GM21786 (cell line): ENCODE data around the gene RBP2.

Experiments
- ATAC-seq: cut with Tn5 transposase; IDR thresholded peaks from one replicate; pipeline ENCODE4 v1.9.1; 2021; ENCODE audit not compliant: unreplicated experiment

Gene RBP2

DNA sequence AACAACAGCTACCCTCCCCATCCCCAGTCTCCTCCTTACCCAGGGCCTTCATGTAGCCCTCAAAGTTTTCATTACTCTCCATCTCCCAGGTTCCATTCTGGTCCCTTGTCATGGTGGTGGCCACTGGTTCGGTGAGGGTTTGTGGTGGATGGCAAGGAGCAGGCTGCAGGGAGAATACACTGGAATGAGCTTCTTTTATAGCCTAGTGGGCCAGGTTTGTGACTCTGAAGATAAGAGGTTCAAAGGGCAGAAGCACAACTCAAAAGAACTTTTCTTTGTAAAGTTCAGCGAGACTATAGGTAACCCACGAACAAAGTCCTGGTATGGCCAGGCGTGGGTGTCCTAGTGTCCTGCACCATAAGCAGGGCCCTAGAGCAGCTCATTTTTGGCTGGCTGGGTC lies at the start of gene RBP2:
RBP2 (minus strand) TSS at position 169 of the 400 bp plus-strand sequence; CDS start at position 112, 57 bp downstream.
- ATAC-seq, result no peak

DNA sequence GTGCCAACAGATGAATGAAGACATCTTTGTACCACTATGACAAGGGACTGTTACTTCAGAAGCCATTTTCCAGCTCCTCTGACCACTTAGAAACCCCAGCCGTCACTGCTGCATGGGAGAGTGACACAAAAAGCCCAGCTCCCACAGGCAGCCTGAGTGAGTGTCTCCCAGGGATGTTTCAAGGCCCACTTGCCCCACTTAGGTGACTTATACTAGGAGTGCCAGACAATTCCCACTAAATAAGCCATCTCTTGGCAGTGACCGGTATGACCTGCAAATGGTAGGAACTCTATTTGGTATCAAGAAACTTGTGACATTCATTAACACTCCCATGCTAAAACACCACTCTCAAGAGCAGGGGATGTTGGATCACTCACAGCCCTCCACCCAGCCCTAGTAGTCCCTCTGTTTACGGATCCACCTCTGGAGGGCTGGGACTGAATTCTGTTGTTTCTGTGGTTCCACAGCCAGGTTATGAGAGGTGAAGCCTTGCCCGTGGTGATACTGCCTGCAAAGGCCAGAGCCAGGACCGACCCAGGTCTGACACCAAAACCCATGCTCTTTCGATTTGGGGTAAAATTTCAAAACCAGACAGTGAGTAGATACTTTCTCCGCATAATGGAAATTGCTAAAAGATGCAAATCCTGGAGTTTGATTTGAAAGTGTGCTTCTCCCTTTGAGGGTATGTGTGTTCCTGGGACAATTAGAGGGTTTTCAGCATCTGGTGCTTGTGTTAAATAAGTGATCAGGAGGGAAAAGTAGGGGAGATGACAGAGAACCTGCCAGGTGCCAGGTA lies 48.7 kb upstream of the RBP2 start:
- no peak for ATAC-seq

DNA sequence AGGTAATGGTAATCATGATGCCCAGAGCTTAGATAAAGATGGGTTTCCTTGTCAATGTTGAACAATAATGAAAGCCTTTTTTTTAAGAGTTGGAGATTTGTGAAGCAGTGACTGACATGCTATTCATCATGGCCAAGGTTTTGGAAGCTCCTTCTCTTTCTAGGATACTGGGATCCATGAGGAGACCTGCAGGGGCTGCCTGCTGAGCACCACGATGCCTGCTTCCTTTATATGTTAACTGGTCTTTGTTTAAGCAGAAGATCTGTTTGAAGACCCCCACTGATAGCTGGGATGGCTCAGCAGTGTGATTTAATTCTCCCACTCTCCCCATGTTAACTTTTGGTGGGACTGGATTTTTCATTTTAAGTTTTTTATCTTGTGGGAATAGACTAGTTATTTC lies 47.4 kb upstream of the RBP2 start:
- ATAC-seq, result no peak

DNA sequence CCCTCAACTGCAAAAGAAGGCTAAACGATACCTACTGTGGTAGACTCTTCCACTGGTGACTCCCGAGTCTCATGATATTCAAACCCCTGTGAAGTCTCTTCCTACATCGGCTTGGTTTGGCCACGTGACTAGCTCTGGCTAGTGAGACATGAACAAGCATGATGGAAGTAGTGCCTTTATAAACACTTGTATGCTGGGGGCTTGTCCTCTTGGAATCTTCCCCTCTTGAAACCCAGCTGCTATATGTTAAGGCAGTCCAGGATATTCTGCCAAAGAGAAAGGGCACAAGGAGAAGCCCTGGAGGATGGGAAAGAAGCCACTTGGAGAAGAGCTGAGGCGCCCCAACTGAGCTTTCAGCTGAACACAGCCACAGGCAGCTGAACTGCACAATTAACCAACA lies 46.9 kb upstream of the RBP2 start:
- ATAC-seq, result no peak

DNA sequence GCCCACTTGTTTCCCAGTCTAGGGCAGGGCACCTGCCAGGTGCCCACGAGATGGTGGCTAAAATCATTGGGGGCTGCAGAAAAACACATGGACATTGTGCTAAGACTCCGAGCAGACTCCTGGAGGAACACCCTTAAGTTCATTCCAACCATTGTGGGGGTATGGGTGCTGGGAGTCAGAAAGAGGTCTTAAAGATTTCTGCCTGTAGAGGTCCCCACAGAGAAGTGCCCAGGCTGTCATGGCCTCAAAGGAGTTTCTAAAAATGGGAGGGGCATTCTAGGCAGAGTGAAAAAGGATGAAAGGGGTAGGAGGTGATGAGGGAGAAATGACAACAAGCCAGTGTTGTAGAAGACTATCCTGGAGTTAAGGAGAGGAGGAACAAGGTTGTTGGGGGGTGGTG lies 46.1 kb upstream of the RBP2 start:
- ATAC-seq, result no peak

DNA sequence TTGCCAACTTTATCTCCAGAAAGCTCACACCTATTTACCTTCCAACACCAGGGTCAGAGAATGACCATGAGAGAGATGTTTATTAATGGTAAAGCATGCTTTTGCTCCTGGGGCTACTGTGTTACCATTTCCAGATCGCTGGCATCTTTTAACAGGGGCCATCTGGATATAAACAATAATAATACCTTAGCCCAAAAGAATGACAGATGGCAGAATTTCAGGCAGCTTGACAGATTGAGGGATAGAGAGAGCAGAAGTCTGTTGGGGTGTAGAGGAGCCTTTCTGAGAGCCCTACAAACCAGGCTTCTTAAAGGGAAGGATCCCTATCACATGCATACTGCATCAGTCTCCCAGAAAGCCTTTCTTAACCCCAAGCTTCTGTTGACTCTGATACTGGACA lies 45.5 kb upstream of the RBP2 start:
- ATAC-seq, result no peak

DNA sequence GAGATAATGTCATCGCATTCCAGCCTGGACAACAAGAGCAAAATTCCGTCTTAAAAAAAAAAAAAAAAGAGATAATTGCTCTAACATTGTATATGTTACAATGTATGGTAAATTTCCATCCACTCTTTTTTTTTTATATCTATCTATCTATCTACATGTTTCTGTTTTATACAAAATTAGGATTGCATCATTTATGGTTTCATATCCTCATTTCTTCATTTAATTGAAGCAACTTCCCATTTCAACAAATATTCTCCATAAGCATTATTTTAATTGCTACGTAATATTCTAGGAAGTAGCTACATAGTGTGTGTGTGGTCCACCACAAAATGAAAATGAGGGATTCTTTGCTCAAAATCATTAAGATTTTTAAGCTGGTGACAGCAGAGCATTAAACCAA lies 44.8 kb upstream of the RBP2 start:
- ATAC-seq, result no peak

DNA sequence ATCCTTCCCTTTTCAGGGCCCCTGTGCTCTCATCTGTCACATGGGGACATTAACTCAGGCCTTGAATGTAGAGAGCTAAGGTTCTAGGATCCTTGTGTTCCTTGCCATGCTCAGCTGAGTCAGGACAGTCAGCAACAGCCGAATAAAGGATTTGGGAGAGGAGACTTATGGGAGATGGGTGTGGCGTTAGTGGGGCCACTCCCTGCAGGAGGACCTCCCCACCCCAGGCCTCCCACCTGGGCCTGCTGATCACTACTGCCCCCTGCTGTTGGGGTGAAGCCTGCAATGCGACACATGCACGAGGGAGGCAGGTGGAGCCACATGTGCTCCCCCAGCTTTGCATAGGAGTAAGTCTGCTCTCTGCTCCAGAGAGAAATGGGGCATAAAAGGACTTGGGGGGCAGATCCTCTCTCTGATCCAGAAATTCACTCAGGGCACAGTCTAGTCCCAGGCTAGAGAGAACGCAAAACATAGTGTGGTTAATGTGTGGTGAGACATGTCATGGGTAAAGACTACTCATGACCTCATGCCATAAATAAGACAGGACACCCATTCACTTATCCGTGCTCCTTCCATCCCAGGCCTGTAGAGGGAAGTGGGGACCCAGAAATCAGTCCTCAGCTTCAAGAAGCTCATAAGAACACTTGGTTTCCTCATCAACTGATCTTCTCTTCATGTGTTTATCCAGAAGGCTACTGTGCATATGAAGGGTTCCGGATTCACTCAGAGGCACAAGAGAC lies 43.9 kb upstream of the RBP2 start:
- ATAC-seq, result no peak

DNA sequence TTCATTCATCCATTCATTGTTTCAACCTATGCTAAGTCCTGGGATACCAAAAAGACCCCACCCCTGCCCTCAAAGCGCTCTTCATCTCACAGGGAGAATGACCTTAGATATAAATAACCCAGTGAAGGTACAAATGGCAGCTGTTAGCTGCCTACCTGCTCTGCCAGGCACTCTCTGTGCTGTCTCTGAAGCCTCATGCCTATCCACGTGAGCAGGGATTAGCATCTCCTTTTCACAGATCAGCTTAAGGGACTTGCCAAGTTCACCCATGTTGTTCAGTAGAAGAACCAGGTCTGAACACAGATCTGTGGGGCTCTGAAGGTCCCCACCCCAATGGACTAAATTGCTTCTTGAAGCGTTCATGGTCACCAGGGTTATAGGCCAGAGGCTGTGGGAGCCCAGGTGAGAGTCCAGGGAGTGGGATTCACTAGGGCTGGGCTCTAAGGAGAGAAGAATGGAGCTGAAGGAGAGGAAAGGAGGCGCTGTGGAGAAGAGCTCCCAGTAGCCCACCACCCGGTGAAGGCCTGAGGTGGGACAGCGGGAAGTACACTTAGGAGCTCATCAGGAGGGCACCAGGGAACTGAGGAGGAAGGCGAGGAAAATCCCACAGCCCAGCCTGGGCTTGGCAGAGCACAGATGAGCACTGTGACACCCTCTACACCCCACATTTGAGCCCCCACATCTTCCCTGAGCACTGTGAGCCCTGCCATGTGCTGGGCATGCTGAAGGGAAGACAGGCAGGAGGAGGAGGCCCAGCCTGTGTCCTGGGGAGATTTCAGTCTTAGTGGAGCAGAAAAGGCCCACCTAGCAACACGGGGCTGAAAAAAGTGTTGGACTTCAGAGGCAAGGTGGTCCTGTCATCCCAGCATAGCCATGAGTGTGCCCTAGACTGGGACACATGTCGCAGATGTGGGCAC lies 42.9 kb upstream of the RBP2 start:
- ATAC-seq, result no peak

DNA sequence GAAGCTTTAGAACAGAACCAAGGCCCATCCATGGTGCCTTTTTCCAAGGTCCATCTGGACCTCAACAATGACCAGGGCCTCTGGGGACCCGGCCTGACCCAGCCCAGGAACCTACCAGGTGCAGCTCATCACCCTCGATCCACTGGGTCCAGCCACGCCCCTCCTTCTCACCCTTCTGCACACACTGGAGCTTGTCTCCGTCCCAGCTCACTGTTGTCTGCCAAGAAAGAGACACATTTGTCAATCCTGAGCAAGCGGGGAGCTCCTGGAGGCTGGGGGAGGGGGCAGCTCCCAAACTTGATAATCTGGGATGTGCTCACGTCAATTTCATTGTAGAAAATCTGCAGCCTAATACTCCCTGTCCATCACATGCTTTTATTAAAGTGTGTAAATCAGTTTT lies 42.0 kb upstream of the RBP2 start:
- ATAC-seq, result no peak

DNA sequence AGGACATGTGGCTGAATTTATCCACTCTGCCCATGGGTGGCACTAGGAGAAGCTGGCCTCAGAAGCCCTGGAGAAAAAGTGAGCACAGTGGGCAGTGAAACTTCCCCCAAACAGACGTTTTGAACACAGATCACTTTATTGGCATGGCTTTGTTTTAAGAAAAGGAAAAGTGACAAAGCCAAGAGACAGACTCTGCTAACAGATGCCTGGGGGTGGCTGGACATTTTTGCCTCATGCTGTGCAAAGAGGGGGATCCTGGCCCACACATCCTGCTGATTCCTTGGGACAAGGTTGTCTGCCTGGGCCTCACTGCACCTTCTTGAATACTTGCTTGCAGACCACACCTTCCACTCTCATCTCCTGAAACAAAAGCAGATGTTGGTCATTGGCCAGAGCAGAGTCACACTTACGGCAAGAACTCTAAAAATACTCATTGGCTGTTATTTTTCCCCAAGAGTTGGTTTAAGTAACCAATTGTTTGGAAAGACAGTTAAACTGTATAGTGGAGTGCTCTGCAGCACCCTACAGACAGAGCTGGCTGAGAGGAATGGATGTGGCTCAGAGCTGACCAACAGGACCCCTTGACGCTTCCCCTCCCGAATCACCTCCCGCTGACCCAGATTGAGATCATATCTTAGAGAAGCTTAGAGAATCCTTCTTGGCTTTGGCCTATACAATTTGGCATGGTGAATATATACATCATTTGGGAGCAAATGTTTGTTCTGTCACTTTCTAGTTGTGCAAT lies 41.2 kb upstream of the RBP2 start:
- no peak for ATAC-seq

DNA sequence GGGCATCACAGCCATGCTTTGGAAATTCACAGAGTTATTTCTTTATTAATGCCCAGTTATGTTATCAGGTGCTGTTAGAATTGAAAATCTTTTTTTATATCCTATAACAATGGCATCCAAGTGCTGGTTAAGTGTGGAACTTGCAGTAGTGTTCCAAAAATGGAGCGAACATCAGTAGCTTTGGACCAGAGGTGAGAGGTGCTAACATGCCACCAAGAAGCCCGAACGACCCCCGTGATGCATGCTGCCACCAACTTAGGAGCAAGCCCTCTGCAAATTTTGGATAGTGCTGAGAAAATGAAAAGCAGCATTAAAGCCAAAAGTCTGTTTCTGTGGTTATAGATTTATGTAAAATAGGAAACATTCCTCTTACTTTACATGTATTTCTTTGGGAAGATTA lies 38.4 kb upstream of the RBP2 start:
- no peak for ATAC-seq

DNA sequence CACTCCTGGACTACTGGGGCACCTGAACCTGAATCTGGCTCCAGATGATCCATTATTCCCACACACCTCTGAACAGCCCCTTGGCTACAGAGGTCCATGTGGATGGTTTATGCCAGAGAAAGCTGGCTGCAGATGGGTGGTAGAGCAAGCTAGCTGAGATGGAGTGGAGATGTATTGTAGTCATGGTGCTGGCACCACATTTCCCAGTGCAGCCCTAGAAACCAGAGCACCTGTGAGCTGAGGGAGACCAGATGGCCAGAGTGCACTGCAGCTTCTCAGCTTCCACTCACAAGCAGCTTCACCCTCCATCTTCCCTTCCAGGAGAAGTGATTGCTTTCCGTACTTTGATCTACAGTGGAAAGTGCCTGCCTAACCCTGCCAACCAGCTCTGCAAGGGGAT lies 33.3 kb upstream of the RBP2 start:
- ATAC-seq, result no peak

DNA sequence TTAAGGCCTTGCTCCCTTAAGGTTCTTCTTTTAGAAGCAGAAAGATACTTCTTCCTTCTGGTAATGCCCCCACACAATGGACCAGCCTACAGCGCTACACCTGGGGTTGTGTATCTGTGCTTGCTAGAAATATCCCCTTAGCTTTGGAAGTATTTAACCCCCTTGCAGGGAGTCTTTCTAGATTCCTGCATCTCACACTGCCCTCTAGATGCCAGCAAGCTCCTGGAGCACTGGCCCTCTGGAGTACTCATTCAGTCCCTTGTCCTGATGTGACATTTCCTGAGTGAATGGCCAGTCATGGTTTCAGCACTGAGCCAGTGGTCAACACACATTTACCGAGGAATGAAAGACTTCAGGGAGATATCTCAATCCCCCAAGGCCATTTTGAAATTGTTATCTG lies 30.4 kb upstream of the RBP2 start:
- no peak for ATAC-seq

DNA sequence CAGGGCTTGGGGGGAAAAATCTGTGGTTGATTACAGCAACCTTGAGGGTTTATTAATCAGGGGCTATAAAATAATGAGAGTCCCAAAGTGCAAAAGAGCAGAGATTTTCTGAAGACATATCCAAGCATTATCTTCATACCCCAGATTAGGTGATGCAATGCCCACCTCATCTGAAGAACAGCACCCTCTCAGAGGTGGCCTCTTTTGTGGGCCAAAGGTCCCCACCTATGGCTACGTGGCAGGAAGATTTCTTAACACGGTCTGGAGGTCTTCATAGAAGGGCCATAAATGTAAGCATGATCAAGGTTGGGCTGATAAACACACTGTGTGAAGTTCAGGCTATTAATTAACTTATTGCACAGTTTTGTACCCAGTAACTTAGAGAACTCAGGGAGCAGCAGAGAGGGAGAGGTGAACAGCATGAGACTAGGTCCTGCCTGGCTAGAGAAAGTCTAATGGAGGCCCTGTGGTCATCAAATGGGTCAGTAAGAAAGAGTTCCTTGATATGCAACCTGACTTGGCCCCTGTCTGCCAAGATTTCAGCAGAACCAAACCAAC lies 29.6 kb upstream of the RBP2 start:
- no peak for ATAC-seq

DNA sequence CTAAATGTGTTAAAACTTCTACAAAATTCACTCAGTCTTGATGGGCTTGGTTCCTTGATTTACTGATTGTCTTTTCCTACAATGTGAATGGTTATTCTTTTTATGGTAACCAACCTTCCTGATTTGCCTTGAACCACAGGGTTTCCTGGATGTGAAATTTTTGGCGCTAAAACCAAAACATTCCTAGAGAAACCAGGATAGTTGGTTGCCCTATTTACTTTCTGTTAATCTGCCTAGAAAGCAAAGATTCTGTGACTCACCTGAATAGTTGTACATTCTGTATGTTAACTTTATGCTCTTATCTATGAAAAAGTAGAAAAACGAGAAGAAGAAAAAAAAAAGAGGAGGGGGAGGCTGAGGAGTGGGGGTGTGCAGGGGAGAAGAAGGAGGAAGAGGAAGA lies 23.2 kb upstream of the RBP2 start:
- ATAC-seq, result no peak

DNA sequence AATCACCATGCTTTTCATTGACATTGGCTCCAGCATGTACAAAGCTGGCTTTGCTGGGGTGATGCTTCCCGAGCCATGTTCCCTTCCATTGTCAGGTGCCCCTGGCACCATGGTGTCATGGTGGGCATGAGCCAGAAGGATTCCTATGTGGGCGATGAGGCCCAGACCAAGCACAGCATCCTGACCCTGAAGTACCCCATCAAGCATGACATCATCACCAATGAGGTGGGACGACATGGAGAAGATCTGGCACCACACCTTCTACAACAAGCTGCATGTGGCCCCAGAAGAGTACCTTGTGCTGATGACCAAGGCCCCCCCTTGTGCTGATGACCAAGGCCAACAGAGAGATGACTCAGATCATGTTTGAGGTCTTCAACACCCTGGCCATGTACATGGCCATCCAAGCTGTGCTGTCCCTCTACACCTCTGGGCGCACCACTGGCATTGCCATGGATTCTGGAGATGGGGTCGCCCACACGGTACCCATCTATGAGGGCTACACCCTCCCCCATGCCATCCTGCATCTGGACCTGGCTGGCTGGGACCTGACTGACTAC lies 17.6 kb upstream of the RBP2 start:
- no peak for ATAC-seq

DNA sequence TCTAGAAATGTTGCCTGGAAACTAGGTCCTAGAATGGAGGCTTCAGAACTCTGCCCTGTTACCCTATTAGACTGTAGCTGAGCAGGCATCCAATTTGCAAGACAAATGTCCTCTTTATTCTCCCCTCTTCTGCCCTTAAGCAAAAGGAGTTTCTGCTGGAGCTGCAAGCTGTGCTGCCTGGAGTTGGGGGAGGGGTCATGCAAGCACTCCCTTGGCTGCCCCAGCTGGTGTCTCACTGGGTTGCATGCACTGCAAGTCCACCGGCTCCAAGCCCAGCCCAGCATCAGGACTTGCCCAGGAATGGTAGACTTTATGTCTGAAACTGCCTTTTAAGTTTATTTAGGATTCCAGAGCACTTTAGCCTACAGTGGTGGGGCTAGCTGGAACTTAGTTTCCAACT lies 15.7 kb upstream of the RBP2 start:
- ATAC-seq, result no peak

DNA sequence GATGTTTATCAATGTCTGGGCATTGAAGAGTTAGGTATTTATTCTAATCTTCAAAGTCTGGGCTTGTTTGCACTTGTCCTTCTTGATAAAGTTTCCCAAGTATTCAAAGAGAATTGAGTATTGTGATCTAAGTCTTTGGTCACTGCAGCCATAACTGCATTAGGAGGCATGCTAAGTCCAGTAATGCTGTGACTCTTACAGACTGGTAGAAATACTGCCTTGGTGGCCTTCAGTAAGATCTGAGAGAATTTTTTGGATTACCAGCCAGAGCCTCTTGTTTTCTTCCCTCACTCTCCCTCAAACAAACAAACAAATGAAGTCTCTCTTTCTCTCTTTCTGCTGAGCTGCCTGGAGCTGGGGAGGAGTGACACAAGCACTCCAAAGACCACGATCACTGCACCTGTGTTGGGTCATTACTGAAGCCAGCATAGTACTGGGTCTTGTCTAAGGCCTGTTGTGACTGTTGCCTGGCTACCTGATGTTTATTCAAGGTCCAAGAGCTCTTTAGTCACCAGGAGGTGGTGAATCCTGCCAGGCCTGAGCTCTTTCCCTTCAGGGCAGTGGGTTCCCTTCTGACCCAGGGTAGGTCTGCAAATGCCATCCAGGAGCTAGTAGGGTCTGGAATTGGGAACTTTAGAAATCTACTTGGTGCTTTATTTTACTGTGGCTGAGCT lies 14.8 kb upstream of the RBP2 start:
- no peak for ATAC-seq

DNA sequence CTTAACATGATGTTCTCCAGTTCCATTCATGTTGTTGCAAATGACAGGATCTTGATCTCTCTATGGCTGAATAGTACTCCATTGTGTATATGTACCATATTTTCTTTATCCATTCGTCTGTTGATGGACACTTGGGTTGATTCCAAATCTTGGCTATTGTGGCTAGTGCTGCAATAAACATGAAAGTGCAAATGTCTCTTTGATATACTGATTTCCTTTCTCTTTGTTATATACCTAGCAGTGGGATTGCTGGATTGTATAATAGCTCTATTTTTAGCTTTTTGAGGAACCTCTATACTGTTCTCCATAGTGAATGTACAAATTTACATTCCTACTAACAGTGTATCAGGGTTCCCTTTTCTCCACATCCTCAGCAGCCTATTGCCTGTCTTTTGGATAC lies 5.9 kb upstream of the RBP2 start:
- ATAC-seq, result no peak
